RWPE2 (cell line): ENCODE measurements around the gene OTX2.

Experiments used
- ATAC-seq: fragments of 200-7000 bp; cut with Tn5 transposase; 3 replicates; pipeline ENCODE4 v1.9.1; 2021; ENCODE audit warnings: low read depth
- DNase-seq: peaks from one replicate; pipeline ENCODE4 v3.0.0-alpha.2; 2020; ENCODE audit warnings: low spot score
- H3K27ac ChIP-seq: fragments of 450-650 bp; 2 replicates; pipeline ENCODE4 v1.5.1; 2017; ENCODE audit warnings: mild to moderate bottlenecking; ENCODE audit not compliant: poor library complexity, severe bottlenecking
- H3K27me3 ChIP-seq: fragments of 250-450 bp; sonication (Bioruptor Pico); 2 replicates; pipeline ENCODE4 v1.5.1; 2021; ENCODE audit warnings: mild to moderate bottlenecking, moderate library complexity; ENCODE audit not compliant: insufficient read depth, poor library complexity, severe bottlenecking
- H3K36me3 ChIP-seq: fragments of 250-450 bp; sonication (Bioruptor Pico); 2 replicates; pipeline ENCODE4 v1.5.1; 2020; ENCODE audit warnings: low read depth, mild to moderate bottlenecking, moderate library complexity
- H3K4me1 ChIP-seq: fragments of 250-450 bp; sonication (Bioruptor Pico); 2 replicates; pipeline ENCODE4 v1.5.1; 2021; ENCODE audit warnings: mild to moderate bottlenecking, moderate library complexity; ENCODE audit not compliant: insufficient read depth, poor library complexity, severe bottlenecking
- H3K4me3 ChIP-seq: fragments of 250-450 bp; sonication (Bioruptor Pico); 2 replicates; pipeline ENCODE4 v1.5.1; 2021; ENCODE audit warnings: mild to moderate bottlenecking, moderate library complexity; ENCODE audit not compliant: severe bottlenecking
- H3K9me3 ChIP-seq: fragments of 250-450 bp; sonication (Bioruptor Pico); 2 replicates; pipeline ENCODE4 v1.5.1; 2021; ENCODE audit warnings: mild to moderate bottlenecking, moderate library complexity; ENCODE audit not compliant: severe bottlenecking
- TF ChIP-seq, protein P1 (sequence below): fragments of 450-650 bp; IDR thresholded peaks from one replicate; pipeline ENCODE4 v1.5.1; 2017; ENCODE audit warnings: mild to moderate bottlenecking, moderate library complexity; ENCODE audit not compliant: poor library complexity, severe bottlenecking

OTX2 gene

DNA sequence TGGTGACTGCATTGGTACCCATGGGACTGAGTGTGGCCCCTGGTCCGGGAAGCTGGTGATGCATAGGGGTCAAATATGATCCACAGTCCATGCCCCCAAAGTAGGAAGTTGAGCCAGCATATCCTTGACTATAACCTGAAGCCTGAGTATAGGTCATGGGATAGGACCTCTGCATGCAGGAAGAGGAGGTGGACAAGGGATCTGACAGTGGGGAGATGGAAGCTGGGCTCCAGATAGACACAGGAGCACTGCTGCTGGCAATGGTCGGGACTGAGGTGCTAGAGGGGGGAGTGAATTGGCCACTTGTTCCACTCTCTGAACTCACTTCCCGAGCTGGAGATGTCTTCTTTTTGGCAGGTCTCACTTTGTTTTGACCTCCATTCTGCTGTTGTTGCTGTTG, 8.4 kb downstream of the OTX2 start:
- no peaks in the 10 kb centered on the region for H3K9me3 ChIP-seq
- no peak overlapping the region for H3K27ac ChIP-seq
- no peak for DNase-seq
- no peak overlapping the region for H3K4me3 ChIP-seq
- H3K27me3 ChIP-seq, result peaks cover 98% of the 10 kb centered on the region
- no peak for ATAC-seq
- TF ChIP-seq, protein P1, sequence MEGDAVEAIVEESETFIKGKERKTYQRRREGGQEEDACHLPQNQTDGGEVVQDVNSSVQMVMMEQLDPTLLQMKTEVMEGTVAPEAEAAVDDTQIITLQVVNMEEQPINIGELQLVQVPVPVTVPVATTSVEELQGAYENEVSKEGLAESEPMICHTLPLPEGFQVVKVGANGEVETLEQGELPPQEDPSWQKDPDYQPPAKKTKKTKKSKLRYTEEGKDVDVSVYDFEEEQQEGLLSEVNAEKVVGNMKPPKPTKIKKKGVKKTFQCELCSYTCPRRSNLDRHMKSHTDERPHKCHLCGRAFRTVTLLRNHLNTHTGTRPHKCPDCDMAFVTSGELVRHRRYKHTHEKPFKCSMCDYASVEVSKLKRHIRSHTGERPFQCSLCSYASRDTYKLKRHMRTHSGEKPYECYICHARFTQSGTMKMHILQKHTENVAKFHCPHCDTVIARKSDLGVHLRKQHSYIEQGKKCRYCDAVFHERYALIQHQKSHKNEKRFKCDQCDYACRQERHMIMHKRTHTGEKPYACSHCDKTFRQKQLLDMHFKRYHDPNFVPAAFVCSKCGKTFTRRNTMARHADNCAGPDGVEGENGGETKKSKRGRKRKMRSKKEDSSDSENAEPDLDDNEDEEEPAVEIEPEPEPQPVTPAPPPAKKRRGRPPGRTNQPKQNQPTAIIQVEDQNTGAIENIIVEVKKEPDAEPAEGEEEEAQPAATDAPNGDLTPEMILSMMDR, result no peak
- no peaks in the 10 kb centered on the region for H3K36me3 ChIP-seq
- H3K4me1 ChIP-seq, result no peaks in the 10 kb centered on the region

DNA sequence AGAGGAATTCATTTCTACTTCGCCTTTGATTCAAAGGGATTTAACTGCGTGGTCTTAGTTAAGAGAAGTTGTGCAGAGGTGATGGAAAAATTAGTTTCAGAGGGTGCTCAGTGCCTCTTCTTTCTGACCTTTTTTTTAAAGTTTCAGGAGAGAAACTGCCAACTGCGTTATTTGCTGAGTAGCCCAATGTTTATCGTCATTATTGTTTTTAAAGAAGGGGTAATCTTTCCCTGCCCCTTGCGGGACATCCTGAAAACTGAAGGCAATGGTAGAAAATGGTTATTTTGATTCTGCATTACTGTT, 11.0 kb downstream of the OTX2 start:
- Histone ChIP-seq H3K4me1 (no peaks in the 10 kb centered on the region), H3K4me3 (no peak overlapping the region), H3K36me3 (no peaks in the 10 kb centered on the region), H3K27me3 (peaks cover 100% of the 10 kb centered on the region), H3K9me3 (no peaks in the 10 kb centered on the region), H3K27ac (no peak overlapping the region)
- no peak for DNase-seq
- TF ChIP-seq, protein P1, result no peak
- no peak for ATAC-seq

DNA sequence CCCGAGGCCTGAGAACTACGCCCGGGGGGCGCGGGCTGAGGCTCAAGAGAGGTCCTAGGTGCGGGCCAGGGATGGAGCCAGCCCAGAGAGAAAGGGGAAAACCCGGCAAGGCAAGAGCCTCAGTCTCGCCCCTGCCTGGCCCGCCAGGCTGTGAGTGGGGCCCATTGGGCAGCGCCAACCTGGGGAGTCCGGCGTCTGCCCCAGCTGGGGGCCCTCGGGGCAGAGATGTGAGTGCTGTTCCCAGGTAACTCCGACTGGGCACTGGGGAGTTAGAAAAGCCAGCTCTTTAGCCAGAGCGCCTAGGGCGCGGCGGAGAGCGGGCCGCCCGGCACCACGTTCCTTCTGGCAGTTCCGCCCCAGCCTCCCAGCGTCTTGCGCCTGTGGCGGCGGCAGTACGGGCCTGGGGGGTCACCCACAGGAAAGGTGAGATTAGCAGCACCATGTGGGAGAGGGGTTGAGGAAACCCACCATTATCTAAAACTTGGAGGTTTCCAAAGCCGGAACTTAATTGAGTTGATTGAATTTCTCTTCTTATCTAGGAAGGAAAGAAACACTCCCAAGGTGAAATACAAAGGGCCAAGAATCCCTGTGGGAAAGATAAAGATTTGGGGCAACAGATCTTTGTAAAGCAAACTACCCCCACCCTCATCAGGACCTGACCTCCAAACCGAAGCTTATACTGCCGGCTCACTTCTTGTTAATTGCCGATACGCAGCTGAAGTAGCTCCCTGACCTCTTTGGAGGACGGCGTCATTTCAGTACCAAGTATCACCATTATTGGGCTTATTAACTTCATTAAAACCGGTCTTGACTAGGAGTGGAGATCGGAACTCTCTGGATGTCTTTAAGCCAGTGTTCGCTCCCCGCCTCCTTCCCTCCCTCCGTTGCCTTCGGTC, 11.6 kb downstream of the OTX2 start:
- Histone ChIP-seq H3K4me1 (no peaks in the 10 kb centered on the region), H3K36me3 (no peaks in the 10 kb centered on the region), H3K4me3 (no peak overlapping the region), H3K9me3 (no peaks in the 10 kb centered on the region), H3K27ac (no peak overlapping the region), H3K27me3 (peaks cover 100% of the 10 kb centered on the region)
- no peak for DNase-seq
- ATAC-seq, result no peak
- TF ChIP-seq, protein P1, result no peak

DNA sequence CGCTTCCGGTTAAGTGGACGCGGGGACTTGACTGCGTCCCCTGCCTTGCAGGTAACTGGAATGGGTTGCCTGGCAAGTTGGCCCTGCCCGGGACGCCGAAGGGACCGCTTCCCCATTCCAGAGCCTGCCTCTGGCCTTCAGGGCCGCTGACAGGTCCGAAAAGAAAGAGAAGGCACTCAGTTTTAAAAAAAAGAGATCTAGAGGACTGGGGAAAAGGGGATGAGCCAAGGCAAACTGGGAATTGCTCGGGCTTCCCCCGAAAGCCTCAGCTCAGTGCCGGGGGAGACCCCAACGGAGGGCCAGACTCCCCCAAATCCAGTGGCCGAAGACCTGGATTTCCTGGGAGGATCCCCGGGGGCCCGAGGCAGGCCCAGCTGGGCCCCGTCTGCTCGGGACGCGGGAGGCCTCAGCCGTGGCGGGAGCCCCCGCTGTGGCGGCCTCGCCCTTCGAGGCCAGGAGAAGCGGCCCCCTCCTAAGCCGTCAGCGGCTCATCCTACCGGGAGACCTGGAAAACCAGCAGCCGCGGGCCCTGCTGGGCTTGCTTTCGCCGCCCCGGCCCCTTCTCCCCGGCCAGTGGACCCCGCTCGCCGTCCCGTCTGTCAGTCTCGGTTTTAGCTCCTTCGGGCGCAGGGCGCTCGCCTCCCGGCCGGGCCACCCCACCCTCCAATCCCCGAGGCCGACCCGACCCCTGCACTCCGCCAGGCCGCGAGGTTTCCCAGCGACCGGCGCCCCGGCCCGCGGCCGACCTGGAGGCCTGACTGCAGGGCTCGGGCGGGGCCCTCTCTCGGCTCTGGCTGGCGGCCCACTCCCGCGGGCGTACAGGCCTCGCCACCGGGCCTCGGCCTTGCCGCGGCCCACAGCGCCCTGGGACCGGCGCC, 12.5 kb downstream of the OTX2 start:
- Histone ChIP-seq H3K4me3 (no peak overlapping the region), H3K9me3 (no peaks in the 10 kb centered on the region), H3K27me3 (peaks cover 100% of the 10 kb centered on the region), H3K27ac (no peak overlapping the region), H3K36me3 (no peaks in the 10 kb centered on the region), H3K4me1 (no peaks in the 10 kb centered on the region)
- DNase-seq (no peak), ATAC-seq (no peak)
- TF ChIP-seq, protein P1, result no peak
